ENCODE results near the gene MRPL41.
"Not testable (repeated sequence)": the region's sequence is repeated elsewhere in the genome, so short reads cannot be mapped to it uniquely, and the experiment has no call there.

MRPL41 gene

DNA sequence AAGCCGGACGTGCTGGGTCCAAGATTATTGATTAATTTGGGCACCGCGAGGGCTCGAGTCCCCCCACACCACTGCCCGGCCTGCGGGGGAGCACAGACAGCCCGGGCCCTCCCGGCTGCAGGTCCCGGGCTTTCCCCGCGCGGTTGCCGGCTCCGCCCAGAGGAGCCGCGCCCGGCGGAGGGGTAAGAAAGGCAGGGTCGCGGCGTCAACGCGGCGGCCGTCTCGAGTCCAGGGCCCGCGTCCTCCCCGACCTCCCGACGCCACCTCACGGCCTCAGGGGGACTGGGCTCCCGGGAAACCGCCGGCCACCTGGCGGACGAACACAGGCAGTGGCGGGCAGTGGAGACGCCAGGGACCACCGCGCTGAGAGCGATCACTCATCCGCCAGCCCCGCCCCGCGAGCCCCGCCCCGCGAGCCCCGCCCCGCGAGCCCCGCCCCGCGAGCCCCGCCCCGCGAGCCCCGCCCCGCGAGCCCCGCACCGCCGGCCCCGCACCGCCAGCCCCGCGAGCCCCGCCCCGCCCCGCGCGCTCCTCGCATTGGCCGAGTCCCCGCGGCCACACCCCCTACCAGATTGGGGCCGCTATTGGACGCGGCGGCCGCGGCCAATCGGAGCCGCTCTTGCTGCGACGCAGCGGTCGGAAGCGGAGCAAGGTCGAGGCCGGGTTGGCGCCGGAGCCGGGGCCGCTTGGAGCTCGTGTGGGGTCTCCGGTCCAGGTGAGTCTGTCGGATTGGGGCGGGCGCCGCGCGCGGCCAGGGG is at the start of gene MRPL41:
MRPL41 (plus strand) TSS at position 616 of the 758 bp plus-strand sequence. CDS start 203 bp downstream, outside the sequence.
- DNase-seq: peak; percentile 97

DNA sequence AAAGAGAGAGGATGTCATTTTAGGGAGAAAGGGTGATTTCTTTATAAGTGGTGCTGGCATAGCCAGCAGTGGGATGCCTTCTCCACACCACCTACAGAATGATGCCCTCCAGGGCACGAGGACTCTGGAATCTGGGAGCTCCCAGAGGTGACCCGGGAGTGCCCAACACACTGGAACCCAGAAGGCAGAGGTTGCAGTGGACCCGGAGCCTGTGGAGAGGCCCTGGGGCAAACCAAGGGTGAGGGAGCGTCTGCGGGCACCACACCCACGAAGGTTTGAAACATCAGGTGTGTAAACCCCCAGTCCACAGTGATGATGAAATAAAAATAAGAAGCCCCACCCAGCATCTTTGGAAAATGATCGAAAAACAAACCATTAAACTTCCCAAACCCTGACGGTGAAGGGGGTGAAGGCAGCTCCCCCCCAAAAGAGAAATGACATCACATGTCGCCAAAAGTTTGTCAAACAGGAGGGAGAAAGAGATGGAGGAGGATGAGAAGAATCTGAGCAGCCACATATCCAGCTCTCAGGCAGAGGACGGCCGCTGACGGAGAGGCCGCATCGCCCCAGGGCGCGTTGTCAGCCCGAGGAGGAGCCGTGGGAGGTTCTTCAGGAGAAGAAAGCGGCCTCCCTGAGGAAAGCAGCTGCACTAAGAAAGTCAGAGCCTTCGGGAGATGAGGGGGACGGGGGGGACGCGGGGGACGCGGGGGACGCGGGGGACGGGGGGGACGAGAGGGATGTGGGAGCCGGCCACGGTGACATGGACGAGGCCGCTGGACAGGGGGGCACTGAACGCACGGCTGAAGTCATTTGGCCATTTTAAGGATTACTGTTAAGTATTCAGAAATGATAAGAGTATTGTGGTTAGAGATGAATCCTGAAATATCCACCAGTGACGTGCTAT is 49.4 kb upstream of the MRPL41 start:
- peak; percentile 83 for DNase-seq

DNA sequence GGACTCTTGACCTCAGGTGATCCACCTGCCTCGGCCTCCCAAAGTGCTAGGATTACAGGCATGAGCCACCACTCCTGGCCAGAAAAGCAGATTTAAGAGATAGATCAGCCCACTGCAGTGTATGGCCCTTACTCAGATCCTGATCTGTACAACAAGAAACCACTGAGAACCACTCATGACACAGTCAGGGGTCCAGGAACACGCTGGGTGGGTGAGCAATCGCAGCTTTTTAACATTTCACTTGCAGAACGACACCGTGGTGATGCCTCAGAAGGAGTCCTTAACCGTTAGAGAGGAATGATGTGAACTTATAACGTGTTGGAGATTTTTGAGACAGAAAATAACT is 47.3 kb upstream of the MRPL41 start:
- DNase-seq: peak; percentile 21

DNA sequence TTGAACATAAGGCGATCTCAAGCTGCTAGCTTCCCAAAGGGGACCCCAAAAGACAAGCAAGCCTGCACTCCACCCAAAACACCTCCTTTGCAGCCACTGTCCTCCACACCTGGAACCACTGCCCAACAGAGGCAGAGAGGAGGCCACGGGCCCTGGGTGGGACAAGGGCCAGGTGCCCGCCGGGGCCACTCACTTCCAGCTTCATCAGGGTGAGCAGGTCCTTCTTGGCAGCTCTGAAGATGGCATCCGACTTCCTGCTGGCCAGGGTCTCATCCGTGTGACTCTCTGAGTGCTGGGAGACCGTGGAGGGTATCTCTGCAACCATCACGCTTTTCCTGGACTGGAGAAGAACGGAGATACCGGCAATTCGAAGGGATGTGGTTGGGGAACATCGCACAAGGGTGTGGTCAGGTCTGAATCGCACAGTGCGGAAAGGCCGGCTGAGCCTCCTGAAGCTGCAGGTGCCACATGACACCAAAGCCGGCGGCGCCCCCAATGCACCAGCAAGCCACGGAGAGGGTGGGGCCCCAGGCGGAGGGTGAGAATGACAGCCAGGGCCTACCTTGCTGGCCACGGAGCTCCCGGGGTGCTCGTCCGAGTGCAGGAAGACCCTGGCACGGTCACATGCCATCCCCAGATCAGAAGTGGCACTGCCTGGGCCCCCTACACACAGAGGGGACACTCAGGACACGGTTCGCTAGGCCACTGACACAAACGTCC is 46.1 kb upstream of the MRPL41 start:
- peak; percentile 27 for DNase-seq

DNA sequence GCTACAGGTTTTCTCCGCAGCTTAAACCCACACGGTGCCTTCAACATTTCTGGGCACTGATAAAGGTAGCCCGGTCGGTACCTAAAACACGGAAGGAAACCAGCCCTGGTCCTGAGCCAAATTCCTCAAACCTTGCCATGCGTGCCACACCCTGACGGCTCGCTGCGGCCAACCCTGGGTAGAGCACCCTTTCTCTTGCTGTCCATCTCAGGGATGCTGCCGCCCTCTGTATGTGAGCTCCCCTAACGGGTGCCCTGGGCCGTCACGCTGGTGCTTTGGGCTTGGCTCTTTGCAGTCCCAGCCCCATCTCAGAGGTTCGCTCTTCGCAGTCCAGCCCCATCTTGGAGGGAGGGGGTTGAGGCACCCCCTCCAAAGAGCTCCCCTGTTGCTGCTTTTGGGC is 45.4 kb upstream of the MRPL41 start:
- DNase-seq: peak; percentile 54

GRCh38 chr9:137506702-137507171 is 44.9 kb upstream of the MRPL41 start:
- DNase-seq: no peak

DNA sequence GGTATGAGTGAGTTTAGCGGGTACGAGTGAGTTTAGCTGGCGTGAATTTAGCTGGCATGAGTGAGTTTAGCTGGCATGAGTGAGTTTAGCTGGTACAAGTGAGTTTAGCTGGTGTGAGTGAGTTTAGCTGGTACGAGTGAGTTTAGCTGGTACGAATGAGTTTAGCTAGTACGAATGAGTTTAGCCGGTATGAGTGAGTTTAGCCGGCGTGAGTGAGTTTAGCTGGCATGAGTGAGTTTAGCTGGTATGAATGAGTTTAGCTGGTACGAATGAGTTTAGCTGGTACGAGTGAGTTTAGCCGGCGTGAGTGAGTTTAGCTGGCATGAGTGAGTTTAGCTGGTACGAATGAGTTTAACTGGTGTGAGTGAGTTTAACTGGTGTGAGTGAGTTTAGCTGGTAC is 42.5 kb upstream of the MRPL41 start:
- no peak for DNase-seq

GRCh38 chr9:137511126-137511525 is 40.6 kb upstream of the MRPL41 start:
- not testable (repeated sequence) for DNase-seq

DNA sequence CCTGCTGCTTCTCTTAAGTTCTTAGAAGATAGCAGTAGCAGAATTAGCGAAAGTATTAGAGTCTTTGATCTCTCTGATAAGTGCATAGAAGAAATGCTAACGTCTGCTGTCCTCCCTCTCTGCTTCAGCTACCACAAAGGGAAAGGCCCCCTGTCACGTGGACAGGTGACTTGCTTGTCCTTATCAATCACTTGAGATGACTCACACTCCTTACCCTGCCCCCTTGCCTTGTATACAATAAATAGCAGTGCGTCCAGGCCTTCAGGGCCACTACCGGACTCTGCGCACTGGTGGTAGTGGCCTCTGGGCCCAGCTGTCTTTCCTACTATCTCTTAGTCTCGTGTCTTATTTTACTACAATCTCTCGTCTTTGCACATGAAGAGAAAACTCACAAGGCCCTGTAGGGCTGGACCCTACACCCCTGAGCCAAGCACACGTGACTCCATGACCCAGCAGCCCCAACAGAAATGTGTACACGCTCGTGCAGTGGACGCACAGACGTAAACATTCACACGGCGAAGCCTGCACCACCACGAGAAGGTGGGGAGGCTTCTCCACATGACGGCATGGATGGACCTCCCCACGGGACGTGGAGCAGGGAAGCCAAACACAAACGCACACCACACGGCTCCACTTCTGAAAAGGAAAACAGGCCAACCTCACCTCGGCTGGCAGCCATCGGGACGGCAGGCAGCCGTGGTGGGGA is 39.8 kb upstream of the MRPL41 start:
- DNase-seq: no peak

- not testable (repeated sequence) for DNase-seq
These were observed 38.5 kb upstream of the MRPL41 start for GRCh38 chr9:137513136-137513535.

DNA sequence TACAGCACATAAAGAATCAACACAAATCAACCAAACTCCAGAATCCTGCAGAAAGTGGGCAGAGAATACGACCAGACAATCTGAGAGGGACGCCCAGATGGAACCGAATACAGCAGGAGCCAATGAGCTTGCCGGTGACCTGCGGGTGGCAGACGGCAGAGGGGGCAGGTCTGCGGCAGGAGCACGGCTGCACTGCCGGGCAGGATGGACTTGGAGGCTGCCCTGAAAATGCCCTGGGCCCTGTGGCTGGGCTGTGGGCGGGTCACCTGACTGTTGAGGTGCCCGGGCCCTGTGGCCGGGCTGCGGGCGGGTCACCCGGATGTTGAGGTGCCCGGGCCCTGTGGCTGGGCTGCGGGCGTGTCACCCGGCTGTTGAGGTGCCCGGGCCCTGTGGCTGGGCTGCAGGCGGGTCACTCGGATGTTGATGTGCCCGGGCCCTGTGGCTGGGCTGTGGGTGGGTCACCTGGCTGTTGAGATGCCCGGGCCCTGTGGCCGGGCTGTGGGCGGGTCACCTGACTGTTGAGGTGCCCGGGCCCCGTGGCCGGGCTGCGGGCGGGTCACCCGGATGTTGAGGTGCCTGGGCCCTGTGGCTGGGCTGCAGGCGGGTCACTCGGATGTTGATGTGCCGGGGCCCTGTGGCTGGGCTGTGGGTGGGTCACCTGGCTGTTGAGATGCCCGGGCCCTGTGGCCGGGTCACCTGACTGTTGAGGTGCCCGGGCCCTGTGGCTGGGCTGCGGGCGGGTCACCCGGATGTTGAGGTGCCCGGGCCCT is 37.7 kb upstream of the MRPL41 start:
- DNase-seq: not testable (repeated sequence)

DNA sequence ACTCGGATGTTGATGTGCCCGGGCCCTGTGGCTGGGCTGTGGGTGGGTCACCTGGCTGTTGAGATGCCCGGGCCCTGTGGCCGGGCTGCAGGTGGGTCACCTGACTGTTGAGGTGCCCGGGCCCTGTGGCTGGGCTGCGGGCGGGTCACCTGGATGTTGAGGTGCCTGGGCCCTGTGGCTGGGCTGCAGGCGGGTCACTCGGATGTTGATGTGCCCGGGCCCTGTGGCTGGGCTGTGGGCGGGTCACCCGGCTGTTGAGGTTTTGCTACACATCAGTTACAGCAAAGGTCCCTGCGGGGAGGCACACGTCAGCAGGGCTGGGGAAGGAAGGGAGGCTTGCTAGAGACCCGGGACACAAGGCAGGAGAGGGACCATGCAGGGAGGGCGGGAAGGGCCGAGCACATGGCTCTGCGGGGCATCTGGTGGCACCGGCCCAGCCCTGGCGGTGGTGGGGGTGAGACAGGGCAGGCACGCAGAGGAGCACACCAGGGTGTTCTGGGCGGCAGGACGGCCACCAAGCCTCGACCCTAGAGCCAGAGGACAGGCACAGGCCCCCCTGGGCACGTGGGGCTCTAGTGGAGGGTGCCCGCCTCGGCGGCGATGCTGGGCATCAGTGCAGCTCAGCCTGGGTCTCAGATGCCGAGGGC is 36.9 kb upstream of the MRPL41 start:
- DNase-seq: no peak

GRCh38 chr9:137515338-137515724 is 36.3 kb upstream of the MRPL41 start:
- no peak for DNase-seq

DNA sequence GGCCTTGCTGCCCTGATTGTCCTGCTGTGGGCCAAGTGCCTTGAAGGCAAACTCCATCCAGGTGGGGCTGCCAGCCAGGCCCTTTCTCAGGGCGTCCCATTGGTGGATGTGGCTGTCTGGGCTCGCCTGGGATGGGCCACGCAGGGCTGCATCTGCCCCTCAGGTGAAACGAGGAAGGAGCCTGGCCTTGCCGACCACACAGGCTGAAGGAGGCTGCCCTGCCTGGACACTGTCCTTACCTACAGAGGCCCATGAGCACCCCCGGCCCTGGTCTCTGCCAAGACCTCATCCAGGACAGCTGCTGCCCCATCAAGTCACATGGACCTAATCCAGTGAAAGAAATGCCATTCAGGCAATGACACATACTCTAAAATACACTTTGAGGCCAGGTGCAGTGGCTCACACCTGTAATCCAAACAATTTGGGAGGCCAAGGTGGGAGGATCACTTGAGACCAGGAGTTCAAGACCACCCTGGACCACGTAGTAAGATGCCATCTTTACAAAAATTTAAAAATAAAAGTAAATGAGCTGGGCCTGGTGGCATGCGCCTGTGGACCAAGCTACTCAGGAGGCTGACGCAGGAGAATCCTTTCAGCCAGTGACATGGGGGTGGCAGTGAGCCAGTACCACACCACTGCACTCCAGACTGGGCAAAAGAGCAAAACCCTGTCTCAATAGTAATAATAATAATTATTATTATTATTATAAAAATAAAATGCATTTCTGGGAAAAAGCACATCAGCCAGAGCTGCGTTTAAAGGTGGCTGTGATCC is 35.3 kb upstream of the MRPL41 start:
- no peak for DNase-seq

DNA sequence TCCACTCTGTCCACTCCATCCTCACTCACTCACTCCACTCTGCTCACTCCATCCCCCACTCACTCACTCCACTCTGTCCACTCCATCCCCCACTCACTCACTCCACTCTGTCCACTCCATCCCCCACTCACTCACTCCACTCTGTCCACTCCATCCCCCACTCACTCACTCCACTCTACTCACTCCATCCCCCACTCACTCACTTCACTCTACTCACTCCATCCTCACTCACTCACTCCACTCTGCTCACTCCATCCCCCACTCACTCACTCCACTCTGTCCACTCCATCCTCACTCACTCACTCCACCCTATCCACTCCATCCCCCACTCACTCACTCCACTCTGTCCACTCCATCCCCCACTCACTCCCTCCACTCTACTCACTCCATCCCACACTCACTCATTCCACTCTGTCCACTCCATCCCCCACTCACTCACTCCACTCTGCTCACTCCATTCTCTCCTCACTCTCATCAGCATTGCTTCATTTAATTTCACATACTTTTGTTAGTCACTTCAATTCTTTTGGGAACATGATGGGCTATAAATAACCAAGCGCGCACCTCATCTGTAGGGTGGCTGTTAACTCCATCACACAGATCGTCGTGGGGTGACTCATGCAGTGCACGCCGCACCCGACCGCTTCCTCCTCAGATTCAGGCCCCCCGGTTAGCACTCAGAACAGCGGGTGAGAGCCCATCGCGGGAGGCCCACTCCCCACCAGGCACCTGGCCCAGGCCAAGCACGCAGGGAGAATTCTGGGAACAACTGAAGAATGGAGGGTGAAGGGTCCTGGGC is 32.8 kb upstream of the MRPL41 start:
- not testable (repeated sequence) for DNase-seq

GRCh38 chr9:137519553-137519952 is 32.1 kb upstream of the MRPL41 start:
- DNase-seq: no peak

GRCh38 chr9:137520614-137521404 is 30.9 kb upstream of the MRPL41 start:
- no peak for DNase-seq

DNA sequence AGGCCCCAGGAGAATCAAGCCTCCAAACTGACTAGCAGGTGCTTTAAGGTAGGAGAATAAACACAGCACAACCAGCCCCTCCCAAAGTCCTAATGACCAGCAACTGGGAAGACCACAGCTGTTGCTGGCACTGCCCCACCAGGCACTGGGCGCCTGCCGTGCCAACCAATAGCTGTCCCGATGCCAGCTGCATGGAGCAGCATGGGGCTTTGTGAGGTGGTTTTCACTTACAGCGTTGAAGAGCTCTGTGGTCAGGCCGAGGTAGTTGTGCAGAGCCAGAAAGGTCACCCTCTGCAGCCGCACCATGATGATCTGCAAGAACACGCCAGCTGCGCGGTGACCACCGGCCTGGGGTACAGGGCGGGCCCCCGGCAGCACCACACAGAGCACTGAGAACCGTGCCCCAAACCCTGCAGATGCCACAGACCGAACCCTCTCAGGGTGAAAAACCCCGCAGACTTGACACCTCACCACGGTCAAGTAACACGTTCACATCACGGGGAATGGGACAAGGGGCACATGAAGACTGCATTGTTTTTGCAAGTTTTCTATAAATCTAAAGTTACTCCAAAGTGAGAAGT is 30.2 kb upstream of the MRPL41 start:
- DNase-seq: peak; percentile 77

All from NCI-H69 (cell line).